DMS153 treated with DMSO at 0.1 percent for 48 hours (cell line): ENCODE measurements around the gene SPAG16.
A peak's percentile ranks its signal among the peaks of the same experiment; 100 is the strongest.
"Not testable (repeated sequence)": the region's sequence is repeated elsewhere in the genome, so short reads cannot be mapped to it uniquely, and the experiment has no call there.

ENCODE experiments used
- DNase-seq: peaks from one replicate; lab custom pipeline; 2025; ENCODE audit not compliant: unreplicated experiment; lab: John Stamatoyannopoulos, UW

Gene SPAG16

DNA sequence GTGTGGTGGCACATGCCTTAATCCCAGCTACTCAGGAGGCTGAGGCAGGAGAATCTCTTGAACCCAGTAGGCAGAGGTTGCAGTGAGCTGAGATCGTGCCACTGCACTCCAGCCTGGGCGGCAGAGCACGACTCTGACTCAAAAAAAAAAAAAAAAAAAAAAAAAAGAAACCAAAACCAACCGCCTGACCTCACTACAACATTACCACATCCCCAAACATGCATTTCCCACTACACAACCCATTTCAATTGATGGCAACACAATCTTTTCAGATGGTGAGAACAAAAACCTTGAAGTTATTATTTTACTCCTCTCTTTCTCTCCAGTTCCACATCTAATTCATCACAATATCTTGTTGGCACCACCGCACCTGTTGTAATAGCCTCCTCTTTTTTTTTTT is 778.0 kb downstream of the SPAG16 start:
- DNase-seq, result not testable (repeated sequence)

DNA sequence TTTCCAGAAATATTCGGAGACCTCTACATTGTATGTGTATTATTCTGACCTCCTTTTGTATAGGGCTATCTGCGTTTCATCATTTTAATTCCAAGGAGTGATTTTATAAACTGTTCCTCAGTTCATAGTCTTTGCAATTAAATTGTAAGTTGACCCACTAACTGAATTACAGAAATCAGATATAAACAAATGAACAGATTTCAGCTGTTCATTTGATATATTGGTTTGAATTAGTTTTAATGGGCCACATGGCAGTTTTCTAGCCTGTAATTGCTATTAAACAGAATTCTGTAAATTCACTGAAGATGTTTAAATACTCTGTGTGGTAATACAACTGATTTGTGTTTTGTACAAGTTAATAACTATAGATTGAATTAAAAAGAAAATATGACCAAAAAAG is 780.2 kb downstream of the SPAG16 start:
- no peak for DNase-seq

DNA sequence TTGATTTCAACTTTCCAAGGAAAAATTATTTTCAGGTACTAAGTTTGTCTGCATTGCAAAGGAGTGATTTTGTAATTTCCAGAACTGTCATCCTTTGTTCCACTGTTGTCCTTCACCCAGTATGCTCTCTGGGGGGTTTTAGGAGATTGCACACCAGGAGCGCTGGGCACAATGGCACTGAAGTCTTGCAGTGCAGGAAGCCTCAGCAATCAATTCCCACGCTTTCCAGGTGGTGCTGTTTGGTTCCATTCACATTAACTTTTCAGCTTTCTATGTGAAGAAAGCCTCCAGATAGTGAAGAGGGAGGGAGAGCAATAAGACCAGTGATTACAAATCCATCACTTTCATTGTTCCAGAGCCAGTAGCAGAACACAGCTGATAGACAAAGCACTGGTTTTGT is 782.6 kb downstream of the SPAG16 start:
- no peak for DNase-seq

DNA sequence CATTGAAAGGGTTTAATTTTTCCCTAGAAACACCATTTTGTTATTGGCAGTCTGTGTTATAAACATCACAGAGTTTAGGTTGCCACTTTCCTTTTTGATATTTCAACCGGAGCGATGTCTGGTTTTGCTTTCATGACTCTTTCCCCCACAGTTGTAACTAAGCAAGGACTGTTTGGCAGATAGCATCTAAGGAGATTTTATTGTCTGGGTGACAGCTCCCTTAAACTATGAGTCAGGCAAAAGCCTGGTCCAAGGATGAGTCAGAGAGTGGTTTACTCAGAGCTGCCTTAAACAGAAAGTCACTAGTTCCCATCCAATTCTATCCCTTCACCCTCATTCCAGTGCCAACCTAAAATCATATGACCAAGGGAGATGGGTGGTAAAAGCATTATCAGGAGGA is 785.0 kb downstream of the SPAG16 start:
- no peak for DNase-seq

DNA sequence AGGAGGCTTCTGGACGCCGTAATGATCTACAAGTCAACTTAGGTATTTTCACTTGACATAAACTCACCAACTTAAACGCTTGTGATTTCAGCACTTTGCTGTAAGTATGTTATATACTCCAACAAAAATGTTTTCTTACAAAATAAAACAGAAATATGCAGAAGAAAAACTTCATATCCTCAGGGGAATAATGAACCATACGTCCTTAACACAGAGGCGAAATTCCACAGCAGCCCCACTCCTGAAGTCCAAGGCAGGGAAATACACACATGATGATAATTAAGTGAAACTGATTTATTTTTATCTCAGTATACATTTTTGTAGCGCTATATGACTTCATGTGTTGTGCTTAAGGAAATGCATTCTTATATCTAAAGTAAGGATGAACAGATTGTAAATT is 791.2 kb downstream of the SPAG16 start:
- no peak for DNase-seq

DNA sequence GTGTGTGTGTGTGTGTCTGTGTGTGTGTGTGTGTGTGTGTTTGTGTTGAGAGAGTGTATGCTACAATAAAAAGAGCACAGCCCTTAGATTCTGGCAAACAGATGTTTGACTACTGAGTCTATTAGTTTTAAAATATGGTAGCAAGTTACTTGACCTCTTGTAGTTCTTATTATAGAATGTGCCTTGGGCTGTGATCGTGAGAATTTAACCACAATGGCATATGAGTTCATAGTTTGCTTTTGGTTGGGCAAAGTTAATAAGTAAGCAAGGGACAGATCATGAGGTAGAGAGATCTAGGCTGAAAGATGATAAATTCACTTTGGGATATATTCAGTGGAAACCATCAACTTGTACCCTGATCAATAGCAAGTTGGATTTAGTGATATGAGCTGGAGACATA is 792.3 kb downstream of the SPAG16 start:
- DNase-seq, result no peak

DNA sequence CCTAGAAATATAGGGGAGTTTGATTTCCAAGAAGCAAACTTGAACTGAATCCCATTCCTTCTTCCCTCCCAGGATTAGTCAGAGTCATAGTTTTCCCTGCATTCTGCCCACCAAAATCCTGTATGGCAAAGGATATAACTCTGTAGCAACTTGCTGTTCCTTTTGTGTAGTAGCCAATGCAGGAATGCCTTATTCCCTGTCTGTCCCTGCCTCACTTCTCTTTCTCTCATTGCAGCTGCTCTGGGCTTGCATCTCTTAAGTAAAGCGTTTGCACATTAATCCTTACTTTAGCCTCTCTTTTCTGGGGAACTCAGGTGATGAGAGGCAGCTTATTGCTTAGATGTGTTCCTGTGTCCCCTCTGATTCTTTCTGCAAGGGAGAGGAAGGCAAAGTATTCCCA is 793.5 kb downstream of the SPAG16 start:
- no peak for DNase-seq

DNA sequence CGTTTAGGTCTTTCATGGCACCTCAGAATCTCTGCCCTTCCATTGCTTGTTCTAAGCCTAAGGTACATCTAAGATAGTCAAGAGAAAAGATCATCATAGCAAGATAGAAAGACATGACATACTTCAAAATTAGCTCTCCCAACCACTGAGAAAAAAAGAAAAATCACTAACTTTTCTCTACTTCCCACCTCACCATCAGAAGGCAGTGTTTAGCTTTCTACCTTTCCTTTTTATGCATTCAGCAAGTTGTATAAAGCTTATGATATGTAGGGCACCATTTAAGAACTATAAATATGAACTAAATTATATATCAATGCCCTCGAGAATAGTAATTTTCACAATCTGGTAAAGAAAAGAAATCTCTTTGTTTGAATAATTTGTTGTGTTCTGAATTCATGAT is 794.8 kb downstream of the SPAG16 start:
- no peak for DNase-seq

DNA sequence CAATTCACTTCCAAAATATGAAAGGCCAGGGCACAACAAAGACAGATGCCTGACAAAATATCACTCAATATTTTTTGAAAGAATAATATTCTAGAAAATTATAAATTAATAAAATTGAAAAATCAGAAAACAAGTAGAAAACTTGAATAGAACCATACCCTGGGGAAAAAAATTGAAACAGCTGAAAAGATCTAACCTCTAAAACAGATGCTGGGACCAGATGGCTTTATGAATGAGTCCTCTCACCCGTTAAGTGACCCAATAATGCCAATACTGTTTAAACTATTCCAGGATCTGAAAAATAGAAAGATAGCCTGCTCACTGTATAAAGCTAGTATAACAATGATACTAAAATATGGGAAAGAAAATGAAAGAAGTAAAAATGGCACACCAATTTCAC is 804.3 kb downstream of the SPAG16 start:
- no peak for DNase-seq

DNA sequence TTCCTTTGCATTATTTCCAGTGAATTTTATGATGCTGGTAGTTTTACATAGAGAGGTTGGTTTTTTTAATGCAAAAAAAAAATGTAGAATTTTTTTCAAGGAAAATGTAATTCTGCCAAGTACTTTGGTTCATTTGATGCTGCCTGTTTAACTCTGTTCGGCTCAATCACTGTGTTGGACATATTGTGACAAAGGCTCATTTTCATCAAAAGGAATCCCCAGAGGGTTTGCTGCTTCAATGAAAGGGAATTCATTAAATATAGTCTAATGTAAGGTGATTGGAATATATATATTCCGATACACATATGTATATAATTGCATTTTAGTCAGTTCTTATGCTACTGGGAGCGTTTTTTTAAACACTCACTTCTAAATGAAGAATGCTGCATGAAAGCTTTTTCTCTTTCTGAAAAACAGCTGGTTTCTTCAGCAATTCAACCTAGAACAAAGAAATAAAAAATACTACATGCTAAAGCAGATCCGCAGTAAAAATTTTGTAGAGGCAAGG is 812.0 kb downstream of the SPAG16 start:
- DNase-seq, result no peak

DNA sequence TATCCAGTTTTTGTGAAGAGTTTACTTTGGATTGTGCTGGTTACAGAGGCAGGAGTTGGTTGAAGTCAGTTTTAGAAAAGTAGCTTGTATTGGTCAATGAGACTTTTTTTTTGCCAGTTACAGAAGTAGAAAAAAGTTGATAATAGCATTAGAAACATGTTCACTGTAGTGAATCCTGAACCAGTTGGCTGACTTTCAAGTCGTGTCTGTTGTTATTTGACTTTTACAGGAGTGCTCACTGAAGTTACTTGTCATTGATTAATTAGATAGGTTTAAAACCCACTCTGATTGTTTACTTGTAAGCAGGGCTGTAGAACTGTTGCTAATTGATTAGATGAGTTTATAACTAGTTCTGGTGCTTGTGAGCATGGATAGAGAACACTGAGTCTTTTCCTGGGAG is 814.5 kb downstream of the SPAG16 start:
- DNase-seq, result no peak

DNA sequence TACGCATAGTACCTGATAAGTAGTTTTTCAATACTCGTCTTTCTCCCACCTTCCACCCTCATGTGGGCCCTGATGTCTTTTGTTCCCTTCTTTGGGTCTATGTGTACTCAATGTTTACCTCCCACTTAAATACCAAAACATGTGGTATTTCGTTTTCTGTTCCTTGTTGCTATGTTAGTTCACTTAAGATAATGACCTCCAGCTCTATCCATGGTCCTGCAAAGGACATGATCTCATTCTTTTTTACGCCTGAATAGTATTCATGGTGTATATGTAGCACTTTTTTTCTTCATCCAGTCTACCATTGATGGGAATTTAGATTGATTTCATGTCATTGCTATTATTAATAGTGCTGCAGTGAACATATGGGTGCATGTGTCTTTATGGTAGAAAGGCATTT is 816.2 kb downstream of the SPAG16 start:
- DNase-seq, result no peak

DNA sequence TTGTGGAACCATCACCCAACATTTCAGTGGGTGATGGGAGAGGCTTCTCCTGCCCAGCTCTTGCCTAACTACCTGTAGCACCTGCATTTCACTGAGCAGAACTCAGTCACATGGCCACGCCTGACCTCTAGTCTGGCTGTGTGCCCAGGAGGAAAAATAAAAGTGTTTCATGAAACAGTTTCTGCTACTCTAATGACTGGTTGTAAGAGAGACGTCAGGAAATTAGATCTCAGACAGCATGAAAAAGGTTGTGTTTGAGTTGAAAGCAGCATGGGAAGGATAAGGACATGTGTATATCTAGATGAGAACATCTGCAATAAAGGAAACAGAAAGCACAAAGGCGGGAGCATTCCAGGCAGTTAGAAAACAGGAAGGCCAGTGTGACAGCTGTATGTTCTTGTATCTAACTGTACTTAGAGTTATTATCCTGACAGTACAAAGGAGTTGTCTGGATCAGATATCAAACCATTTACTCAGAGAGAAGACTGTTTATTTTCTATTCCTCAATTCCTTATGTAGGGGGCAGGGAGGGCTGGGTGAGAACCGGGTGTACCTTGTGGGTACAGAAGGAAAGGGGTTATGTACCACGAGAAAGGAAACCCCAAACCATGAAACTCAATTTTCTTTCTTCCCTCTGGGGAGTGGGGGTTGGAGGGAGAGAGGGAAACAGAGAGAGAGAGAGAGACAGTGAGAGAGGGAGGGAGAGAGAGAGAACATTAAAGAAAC is 819.2 kb downstream of the SPAG16 start:
- peak; percentile 95 for DNase-seq

DNA sequence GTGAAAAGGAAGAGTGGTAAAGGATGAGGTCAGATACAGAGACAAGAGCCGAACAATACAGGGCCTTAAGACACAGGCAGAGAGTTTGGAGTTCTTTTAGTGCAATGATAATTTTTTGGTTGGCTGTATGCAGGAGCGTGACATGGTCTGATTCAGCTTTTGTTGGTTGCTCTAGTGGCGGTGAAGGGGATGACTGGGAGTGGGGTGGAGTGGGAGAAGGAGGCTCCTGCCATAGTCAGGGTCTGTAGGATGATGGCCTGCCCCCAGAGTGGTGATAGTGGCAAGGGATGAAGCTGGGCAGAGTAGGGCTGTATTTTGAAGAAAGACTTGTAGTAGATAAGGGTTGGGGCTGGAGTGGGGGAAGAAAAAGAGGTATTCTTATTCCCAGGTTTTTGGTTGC is 820.0 kb downstream of the SPAG16 start:
- peak; percentile 57 for DNase-seq

DNA sequence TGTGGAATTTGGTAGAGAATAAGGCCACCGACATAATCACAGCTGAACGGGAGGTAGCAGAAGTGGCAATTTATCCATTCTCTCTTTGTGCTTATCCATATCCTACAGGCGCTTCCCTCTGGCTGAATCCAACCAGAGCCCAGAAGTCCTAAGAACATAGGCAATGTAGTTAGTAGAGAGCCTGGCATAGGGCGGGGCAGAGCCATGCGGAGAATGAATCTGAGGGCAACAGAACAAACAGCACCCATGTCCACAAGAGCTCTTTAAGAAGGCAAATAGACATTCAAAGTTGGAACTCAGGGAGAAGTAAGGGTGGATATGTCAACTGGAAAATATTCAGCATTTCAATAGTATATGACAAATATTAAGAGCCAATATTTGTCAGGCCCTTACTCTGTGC is 820.7 kb downstream of the SPAG16 start:
- peak; percentile 36 for DNase-seq

DNA sequence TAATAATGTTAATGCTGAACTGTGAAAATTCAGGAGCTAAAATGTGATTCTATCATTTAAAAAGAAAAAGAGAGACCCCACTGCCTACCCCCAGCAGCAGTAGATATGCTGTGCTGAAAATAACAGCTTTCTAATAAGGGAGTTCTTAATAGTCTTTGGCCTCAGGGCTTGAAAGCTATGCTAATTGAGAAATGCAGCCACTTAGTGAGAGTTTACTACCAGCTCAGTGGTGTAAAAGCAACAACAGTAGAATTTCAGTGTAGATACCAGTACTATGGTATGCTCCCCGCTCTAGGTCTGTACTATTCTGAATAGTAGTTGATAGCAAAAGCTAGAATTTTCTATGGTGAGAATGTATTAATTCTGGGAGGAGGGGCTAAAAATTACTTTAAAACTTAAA is 823.5 kb downstream of the SPAG16 start:
- DNase-seq, result no peak

DNA sequence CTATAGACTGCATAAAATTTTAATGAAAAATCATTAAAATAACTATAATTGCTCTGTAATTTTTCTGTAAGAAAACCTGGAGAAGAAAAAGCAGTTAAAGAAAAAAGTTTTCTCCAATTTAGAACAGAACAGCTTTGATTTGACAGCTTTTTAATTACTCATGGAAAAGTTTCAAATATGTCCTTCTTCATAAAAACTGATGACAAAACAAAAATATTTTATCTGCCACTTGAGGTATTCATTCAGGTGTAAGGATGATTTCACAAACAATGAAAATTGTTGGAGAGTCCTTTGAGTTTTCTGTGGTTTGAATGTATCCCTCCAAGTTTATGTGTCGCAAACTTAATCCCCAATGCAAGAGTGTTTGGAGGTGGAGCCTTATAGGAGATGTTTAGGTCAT is 824.3 kb downstream of the SPAG16 start:
- no peak for DNase-seq

DNA sequence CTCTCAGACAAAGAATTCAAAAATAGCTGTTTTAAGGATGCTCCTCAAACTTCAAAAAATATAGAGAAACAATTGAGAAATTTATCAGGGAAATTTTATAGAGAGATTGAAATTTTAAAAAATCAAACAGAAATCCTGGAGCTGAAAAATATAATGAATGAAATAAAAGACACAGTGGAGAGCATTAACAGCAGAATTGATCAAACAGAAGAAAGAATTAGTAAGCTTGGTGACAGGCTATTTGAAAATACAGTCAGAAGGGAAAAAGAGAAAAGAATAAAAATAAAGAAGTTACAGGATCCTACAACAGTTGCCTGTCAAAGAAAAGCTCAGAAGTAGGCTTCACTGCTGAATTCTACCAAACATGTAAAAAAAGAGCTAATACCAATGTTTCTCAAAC is 832.8 kb downstream of the SPAG16 start:
- no peak for DNase-seq

DNA sequence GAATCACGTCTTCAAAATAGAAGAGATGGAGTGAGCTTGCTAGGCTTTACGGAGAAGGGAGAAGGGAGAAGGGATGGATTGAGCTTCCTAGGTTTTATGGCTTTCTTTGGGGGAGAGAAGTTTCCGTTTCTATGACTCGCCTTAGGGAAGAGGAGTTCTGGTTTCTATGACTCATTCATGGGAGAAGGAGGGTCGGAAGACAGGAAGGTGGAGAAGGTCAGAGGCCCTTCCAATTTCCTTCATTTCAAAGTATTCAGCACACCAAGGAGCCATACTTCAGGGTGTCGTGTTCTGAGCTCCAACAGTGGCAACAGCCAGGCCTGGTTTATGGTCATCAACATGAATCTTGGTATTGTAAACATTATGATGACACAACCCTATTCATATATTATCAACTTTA is 841.9 kb downstream of the SPAG16 start:
- DNase-seq, result no peak

DNA sequence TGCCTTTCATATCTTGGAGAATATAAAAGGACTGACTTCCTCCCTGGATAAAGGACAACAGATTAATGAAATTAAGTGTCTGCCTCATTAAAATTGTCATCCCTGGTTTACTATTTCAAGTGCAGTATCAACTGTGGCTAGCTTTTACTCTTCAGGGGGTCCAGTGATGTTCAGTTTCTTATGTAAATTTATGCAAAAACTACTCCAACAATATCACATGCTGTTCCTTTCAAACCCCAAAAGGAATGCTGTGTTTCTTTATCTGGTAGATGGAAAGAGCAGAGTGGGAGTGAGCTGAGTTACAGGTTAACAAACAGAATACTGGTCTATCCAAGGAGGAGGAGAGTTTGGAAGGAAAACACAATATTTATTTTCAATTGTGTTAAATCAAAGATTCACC is 842.9 kb downstream of the SPAG16 start:
- DNase-seq, result no peak

DNA sequence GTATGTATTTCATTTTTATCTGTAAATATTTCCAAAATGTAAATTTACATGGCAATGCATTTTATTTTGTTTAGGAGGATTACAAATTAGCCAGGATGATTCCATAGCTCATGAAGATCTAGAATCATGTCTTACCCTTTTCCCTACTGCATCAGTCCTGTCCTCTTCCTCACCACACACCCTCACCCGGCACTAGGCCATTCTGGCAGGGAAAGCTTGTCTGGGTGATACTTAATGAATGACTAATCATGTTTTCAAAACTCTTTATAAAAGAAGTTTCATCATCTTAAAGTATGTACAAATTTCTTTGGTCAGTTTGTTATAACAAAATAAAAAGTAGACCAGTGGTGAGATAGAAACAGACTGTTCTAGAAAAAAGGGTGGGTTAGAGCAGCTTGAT is 843.3 kb downstream of the SPAG16 start:
- DNase-seq, result no peak

DNA sequence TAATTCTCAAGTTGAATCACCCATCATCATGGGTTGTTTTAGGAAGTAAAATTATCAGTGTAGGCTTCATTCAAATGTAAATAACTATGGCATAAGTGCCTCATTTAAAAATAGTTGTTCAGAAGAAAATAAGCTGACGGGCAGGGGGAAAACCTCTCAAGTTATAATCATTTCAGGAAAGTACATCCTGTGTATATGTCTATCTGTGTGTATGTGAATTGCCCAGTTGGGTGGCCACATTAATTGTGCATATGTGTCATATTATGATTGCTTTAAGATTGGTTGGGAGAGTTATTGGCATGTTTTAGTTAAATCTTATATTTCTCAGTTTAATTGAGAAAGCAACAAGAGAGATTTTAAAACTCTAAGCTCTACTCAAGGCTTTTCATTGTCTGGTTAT is 843.8 kb downstream of the SPAG16 start:
- DNase-seq, result no peak

DNA sequence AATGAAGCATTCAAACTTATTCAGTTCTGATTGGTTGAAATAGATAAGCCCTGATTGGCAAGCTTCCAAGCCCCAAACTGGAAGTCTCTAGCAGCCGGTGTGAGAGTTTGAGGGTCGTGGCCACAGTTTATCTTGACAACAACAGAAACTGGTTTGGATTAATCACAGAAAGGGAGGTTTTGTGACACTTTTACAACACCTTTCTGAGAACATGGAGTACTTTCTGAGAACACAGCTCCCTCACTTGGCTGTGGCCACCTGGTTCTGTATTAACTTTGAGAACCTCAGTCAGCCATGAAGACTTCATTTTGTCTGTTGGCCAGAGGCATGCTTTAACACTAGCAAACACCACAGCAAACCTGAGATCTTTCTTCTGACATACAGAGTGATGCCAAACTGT is 845.9 kb downstream of the SPAG16 start:
- no peak for DNase-seq
